Cardiac ventricle fibroblast (primary cell): ENCODE results near the gene KIF2B. TPM values are rescaled to one million over a fixed set of nuclear protein-coding genes. Genes with fewer than 3 reads are reported as not detected.

Experiments used
- total RNA-seq: library from RNA; depleted of rRNA; stranded (reverse); fragments of >200 nt; gene quantifications from 2 replicates; pipeline ENCODE4 v1.2.3, GENCODE V29; 2015

Gene KIF2B
- total RNA-seq, result not detected in 2 replicates

GRCh38 chr17:53822764-53823163 is at the start of gene KIF2B:
Gene KIF2B, plus strand, starts transcription at chr17:53822927. Its CDS starts 107 bp downstream, at chr17:53823034.

